GM12865 (cell line): ENCODE data around the gene ANKRD33.

Experiments
- DNase-seq: peaks from one replicate; pipeline ENCODE4 v3.0.0; 2010; ENCODE audit warnings: low read depth
- H3K4me3 ChIP-seq: 2 replicates; pipeline ENCODE4 v1.5.1; 2011; ENCODE audit warnings: mild to moderate bottlenecking, low read depth, low read length, control low read depth
- TF ChIP-seq, protein P1 (sequence below): IDR thresholded peaks from 2 replicates; pipeline ENCODE4 v1.5.1; 2011; ENCODE audit warnings: low read length, control low read depth, low read depth, inconsistent platforms; ENCODE audit not compliant: insufficient read depth; ENCODE audit errors: missing control alignments

ANKRD33 gene

DNA sequence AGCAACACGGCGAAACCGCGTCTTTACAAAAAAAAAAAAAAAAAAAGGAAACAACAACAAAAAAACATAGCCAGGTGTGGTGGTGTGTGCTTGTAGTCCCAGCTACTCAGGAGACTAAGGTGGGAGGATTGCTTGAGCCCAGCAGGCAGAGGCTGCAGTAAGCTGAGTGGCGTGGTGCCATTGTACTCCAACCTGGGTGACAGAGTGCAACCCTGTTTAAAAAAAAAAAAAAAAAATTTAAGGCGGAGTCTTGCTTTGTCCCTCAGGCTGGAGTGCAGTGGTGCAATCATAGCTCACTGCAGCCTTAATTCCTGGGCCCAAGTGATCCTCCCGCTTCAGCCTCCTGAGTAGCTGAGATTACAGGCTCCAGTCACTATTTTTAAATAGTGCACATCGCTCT is 21.1 kb upstream of the ANKRD33 start:
- no peak overlapping the region for H3K4me3 ChIP-seq
- TF ChIP-seq, protein P1, sequence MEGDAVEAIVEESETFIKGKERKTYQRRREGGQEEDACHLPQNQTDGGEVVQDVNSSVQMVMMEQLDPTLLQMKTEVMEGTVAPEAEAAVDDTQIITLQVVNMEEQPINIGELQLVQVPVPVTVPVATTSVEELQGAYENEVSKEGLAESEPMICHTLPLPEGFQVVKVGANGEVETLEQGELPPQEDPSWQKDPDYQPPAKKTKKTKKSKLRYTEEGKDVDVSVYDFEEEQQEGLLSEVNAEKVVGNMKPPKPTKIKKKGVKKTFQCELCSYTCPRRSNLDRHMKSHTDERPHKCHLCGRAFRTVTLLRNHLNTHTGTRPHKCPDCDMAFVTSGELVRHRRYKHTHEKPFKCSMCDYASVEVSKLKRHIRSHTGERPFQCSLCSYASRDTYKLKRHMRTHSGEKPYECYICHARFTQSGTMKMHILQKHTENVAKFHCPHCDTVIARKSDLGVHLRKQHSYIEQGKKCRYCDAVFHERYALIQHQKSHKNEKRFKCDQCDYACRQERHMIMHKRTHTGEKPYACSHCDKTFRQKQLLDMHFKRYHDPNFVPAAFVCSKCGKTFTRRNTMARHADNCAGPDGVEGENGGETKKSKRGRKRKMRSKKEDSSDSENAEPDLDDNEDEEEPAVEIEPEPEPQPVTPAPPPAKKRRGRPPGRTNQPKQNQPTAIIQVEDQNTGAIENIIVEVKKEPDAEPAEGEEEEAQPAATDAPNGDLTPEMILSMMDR = no peak
- no peak for DNase-seq

DNA sequence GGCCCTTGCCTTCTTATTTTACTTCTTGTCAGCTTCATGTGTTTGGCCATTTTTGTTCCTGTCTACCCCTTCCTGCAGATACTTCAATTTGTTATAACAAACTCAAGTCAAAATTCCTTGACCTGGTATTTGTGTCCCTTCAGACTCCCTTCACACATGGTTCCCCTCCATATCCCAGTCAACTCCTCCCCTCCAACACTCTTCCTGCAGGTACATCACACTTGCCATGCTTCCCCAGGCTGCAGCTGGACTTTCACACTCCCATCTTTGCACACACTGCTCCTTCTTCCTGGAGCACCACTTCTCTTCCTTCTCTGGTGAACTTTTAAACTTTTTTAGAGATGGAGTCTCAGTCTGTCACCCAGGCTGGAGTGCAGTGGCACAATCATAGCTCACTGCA is 20.5 kb upstream of the ANKRD33 start:
- DNase-seq = no peak
- H3K4me3 ChIP-seq = no peak overlapping the region

DNA sequence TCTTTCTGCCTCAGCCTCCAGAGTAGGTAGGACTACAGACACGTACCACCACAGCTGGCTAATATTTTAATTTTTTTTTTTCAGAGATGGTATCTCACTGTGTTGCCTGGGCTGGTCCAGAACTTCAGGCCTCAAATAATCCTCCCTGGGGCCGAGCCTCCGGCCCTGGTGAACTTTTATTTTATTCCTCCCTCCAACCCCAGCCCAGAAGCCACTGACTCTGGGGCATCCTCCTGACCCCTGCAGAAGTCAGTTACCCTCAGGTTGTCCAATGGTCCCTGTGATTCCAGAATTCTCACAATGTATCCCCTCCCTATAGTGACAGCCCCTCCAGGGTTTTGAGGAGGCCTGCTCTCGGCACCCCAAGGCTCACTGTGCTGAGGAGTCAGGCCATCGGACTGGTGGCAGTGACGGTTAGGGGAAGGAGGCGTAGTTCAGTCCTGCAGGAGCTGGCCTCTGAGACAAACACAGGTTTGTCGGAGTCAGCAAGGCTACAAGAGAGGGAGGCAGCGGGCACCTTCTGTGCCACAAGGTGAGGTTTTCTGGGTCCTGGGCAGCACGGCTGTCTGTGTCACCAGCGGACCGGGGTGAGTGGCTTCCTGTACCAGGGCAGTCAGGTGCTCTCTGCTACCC is 20.0 kb upstream of the ANKRD33 start:
- TF ChIP-seq, protein P1 = no peak
- no peak for DNase-seq
- H3K4me3 ChIP-seq = no peak overlapping the region

More for the DNA sequence above, 20.5 kb upstream of the ANKRD33 start:
- TF ChIP-seq, protein P1 = no peak

DNA sequence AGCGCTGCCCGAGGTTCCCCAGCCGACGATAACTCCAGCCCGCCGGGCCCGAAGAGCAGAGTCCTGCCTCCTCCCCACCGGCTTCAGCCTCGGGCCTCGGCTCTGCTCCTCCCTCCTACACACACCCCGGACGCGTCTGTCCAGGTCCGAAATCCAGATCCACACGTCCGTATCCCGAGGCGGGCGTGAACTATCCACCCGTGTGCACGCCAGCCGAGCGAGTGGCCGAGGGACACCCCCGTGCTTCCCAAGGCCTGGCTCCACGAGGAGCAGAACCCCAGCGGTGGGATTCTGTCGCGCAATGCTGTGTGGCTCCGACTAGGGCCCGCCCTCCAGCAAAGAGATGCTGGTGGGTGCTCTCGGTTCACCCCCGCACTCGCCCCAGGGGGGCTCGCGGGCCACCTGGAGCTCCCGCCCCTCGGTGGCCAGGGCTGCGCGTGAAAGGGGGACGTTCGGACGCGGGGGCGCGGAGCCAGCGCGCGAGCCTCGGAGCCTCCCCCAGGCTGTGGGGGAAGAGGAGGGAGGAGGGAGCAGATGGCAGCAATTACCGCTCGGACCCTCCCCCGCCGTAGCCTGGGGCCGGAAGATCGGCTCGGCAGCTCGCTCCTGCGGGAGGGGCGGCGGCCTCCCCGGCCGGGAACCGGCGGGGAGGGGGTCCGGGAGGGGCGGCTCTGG is 18.9 kb upstream of the ANKRD33 start:
- TF ChIP-seq, protein P1 = no peak
- H3K4me3 ChIP-seq = no peak overlapping the region
- DNase-seq = no peak

DNA sequence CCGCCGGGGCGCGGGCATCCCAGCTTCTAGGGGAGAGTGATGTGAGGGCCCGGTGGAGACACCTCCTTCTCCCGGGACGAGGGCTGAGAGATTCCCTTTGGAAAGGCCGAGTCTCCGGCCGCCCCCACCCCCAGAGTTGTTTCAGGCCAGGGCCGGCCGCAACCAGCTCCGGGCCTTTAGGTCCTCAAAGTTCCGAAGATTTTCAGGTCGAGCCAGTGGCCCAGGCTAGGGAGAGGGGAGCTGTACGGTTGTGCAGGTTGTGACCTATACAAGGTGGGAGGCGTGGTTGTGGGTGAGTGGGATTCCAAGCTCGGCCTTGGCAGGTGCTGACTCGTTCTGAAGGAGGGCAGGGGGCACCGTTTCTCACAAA is 18.4 kb upstream of the ANKRD33 start:
- TF ChIP-seq, protein P1 = no peak
- no peak overlapping the region for H3K4me3 ChIP-seq
- DNase-seq = no peak

DNA sequence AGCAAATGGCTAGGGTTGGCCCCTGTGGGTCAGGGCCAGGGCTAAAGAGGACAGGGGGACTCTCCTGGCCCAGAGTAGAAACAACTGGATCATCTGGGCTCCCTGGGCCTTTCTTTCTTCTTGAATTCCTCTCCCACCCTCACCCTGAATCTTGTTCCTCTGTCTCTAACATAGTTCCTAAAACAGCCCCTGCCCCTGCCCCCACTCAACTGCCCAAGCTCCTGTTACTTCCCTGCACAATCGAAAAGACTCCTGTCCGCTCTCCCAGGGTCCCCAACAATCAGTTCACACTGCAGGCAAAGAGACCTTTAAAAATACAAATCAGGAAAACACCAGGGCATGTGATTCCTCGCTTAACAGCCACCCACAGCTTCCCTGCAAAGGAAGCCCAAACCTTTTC is 18.0 kb upstream of the ANKRD33 start:
- H3K4me3 ChIP-seq = no peak overlapping the region
- DNase-seq = no peak
- TF ChIP-seq, protein P1 = no peak

DNA sequence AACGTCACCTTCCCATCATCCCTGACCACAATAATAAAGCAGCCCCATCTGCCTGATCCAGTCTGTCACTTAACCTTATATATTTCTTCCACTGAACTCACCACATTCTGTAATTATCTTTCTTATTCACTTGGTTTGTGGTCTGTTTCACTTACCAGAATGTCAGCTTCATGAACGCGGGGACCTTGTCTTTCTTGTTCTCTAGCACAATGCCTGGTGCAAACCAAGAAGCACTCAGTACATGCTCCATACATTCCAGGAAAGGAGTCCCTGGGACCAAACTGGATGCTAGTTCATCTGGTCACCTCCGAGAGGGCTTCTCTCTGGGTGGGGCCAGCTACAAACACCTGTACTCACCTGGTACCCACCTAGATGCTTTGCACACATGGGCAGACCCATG is 17.4 kb upstream of the ANKRD33 start:
- no peak for DNase-seq
- H3K4me3 ChIP-seq = no peak overlapping the region
- TF ChIP-seq, protein P1 = no peak
